ENCODE results near the gene MACROD2. TPM values are rescaled to one million over a fixed set of nuclear protein-coding genes. Genes with fewer than 3 reads are reported as not detected.

MACROD2 gene
- total RNA-seq, 1 donor from 2014 or later = 2.4 TPM

GRCh38 chr20:15494851-15495250 lies 1499.5 kb downstream of the MACROD2 start:
- H3K27ac ChIP-seq (ENCODE audit: low read depth, low read length) = no peak overlapping the region
- H3K4me1 Mint-ChIP-seq (ENCODE audit: low read depth, unreplicated experiment) = no peaks in the 10 kb centered on the region
- no peak overlapping the region for H3K9ac ChIP-seq (ENCODE audit: low read length)
- TF ChIP-seq EZH2 (IDR thresholded peaks at IDR 0.05; ENCODE audit: insufficient read depth, low read length) = no peak
- TF ChIP-seq, protein P1, sequence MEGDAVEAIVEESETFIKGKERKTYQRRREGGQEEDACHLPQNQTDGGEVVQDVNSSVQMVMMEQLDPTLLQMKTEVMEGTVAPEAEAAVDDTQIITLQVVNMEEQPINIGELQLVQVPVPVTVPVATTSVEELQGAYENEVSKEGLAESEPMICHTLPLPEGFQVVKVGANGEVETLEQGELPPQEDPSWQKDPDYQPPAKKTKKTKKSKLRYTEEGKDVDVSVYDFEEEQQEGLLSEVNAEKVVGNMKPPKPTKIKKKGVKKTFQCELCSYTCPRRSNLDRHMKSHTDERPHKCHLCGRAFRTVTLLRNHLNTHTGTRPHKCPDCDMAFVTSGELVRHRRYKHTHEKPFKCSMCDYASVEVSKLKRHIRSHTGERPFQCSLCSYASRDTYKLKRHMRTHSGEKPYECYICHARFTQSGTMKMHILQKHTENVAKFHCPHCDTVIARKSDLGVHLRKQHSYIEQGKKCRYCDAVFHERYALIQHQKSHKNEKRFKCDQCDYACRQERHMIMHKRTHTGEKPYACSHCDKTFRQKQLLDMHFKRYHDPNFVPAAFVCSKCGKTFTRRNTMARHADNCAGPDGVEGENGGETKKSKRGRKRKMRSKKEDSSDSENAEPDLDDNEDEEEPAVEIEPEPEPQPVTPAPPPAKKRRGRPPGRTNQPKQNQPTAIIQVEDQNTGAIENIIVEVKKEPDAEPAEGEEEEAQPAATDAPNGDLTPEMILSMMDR (IDR thresholded peaks at IDR 0.05; ENCODE audit: insufficient read depth, low read depth, low read length) = no peak
- no peak overlapping the region for H3K4me3 ChIP-seq (ENCODE audit: insufficient read depth, low read depth, low read length)
- H3K27ac Mint-ChIP-seq (ENCODE audit: unreplicated experiment) = no peak overlapping the region
- H3K79me2 ChIP-seq (ENCODE audit: insufficient read depth, low read length) = no peaks in the 10 kb centered on the region
- peaks cover 3% of the 10 kb centered on the region for H3K9me3 Mint-ChIP-seq (ENCODE audit: unreplicated experiment)
- no peaks in the 10 kb centered on the region for H3K36me3 Mint-ChIP-seq (ENCODE audit: low read depth, unreplicated experiment)
- H3K9me3 ChIP-seq (ENCODE audit: insufficient read depth, low read depth, low read length) = no peaks in the 10 kb centered on the region
- H3K4me1 ChIP-seq (ENCODE audit: insufficient read depth, low read length) = no peaks in the 10 kb centered on the region
- no peaks in the 10 kb centered on the region for H3K36me3 ChIP-seq (ENCODE audit: insufficient read depth, low read length)
- H3K27me3 ChIP-seq (ENCODE audit: insufficient read depth, low read length) = no peaks in the 10 kb centered on the region
- DNase-seq (ENCODE audit: low read depth) (no peak), FAIRE-seq (no peak)
- no peak overlapping the region for H3K4me2 ChIP-seq (ENCODE audit: low read length)
- no peak overlapping the region for H2AFZ ChIP-seq (ENCODE audit: low read depth, low read length)
- no peaks in the 10 kb centered on the region for H4K20me1 ChIP-seq (ENCODE audit: insufficient read depth, low read length)
- H3K4me3 Mint-ChIP-seq (ENCODE audit: unreplicated experiment) = no peak overlapping the region
- no peaks in the 10 kb centered on the region for H3K27me3 Mint-ChIP-seq (ENCODE audit: low read depth, unreplicated experiment)

- DNase-seq (ENCODE audit: low read depth) = no peak
- H3K27me3 ChIP-seq (ENCODE audit: insufficient read depth, low read length) = no peaks in the 10 kb centered on the region
- no peaks in the 10 kb centered on the region for H3K9me3 ChIP-seq (ENCODE audit: insufficient read depth, low read depth, low read length)
- TF ChIP-seq, protein P1 (IDR thresholded peaks at IDR 0.05; ENCODE audit: insufficient read depth, low read depth, low read length) = no peak
- TF ChIP-seq EZH2 (IDR thresholded peaks at IDR 0.05; ENCODE audit: insufficient read depth, low read length) = no peak
- no peaks in the 10 kb centered on the region for H3K27me3 Mint-ChIP-seq (ENCODE audit: low read depth, unreplicated experiment)
- H3K79me2 ChIP-seq (ENCODE audit: insufficient read depth, low read length) = no peaks in the 10 kb centered on the region
- peaks cover 3% of the 10 kb centered on the region for H3K9me3 Mint-ChIP-seq (ENCODE audit: unreplicated experiment)
- no peak overlapping the region for H3K27ac ChIP-seq (ENCODE audit: low read depth, low read length)
- FAIRE-seq = no peak
- no peak overlapping the region for H3K9ac ChIP-seq (ENCODE audit: low read length)
- no peak overlapping the region for H3K27ac Mint-ChIP-seq (ENCODE audit: unreplicated experiment)
- no peaks in the 10 kb centered on the region for H3K36me3 Mint-ChIP-seq (ENCODE audit: low read depth, unreplicated experiment)
- H4K20me1 ChIP-seq (ENCODE audit: insufficient read depth, low read length) = no peaks in the 10 kb centered on the region
- H2AFZ ChIP-seq (ENCODE audit: low read depth, low read length) = no peak overlapping the region
- no peaks in the 10 kb centered on the region for H3K4me1 Mint-ChIP-seq (ENCODE audit: low read depth, unreplicated experiment)
- H3K4me3 Mint-ChIP-seq (ENCODE audit: unreplicated experiment) = no peak overlapping the region
- no peak overlapping the region for H3K4me2 ChIP-seq (ENCODE audit: low read length)
- no peaks in the 10 kb centered on the region for H3K36me3 ChIP-seq (ENCODE audit: insufficient read depth, low read length)
- H3K4me1 ChIP-seq (ENCODE audit: insufficient read depth, low read length) = no peaks in the 10 kb centered on the region
- no peak overlapping the region for H3K4me3 ChIP-seq (ENCODE audit: insufficient read depth, low read depth, low read length)
Measured at GRCh38 chr20:15496501-15497039, 1501.3 kb downstream of the MACROD2 start.

- H3K4me2 ChIP-seq (ENCODE audit: low read length) = no peak overlapping the region
- no peak overlapping the region for H3K27ac Mint-ChIP-seq (ENCODE audit: unreplicated experiment)
- no peak overlapping the region for H3K4me3 ChIP-seq (ENCODE audit: insufficient read depth, low read depth, low read length)
- peaks cover 3% of the 10 kb centered on the region for H3K9me3 Mint-ChIP-seq (ENCODE audit: unreplicated experiment)
- no peaks in the 10 kb centered on the region for H3K9me3 ChIP-seq (ENCODE audit: insufficient read depth, low read depth, low read length)
- no peaks in the 10 kb centered on the region for H4K20me1 ChIP-seq (ENCODE audit: insufficient read depth, low read length)
- H2AFZ ChIP-seq (ENCODE audit: low read depth, low read length) = no peak overlapping the region
- H3K4me1 Mint-ChIP-seq (ENCODE audit: low read depth, unreplicated experiment) = no peaks in the 10 kb centered on the region
- no peaks in the 10 kb centered on the region for H3K36me3 Mint-ChIP-seq (ENCODE audit: low read depth, unreplicated experiment)
- H3K27ac ChIP-seq (ENCODE audit: low read depth, low read length) = no peak overlapping the region
- FAIRE-seq (no peak), DNase-seq (ENCODE audit: low read depth) (no peak)
- no peaks in the 10 kb centered on the region for H3K27me3 Mint-ChIP-seq (ENCODE audit: low read depth, unreplicated experiment)
- H3K4me1 ChIP-seq (ENCODE audit: insufficient read depth, low read length) = no peaks in the 10 kb centered on the region
- H3K4me3 Mint-ChIP-seq (ENCODE audit: unreplicated experiment) = no peak overlapping the region
- no peaks in the 10 kb centered on the region for H3K36me3 ChIP-seq (ENCODE audit: insufficient read depth, low read length)
- TF ChIP-seq, protein P1 (IDR thresholded peaks at IDR 0.05; ENCODE audit: insufficient read depth, low read depth, low read length) = no peak
- TF ChIP-seq EZH2 (IDR thresholded peaks at IDR 0.05; ENCODE audit: insufficient read depth, low read length) = no peak
- H3K79me2 ChIP-seq (ENCODE audit: insufficient read depth, low read length) = no peaks in the 10 kb centered on the region
- no peaks in the 10 kb centered on the region for H3K27me3 ChIP-seq (ENCODE audit: insufficient read depth, low read length)
- H3K9ac ChIP-seq (ENCODE audit: low read length) = no peak overlapping the region
Measured at GRCh38 chr20:15498926-15499325, 1503.6 kb downstream of the MACROD2 start.
